GM23338 (cell line): ENCODE results near the gene PPP1R12A. TPM values are rescaled to one million over a fixed set of nuclear protein-coding genes. Genes with fewer than 3 reads are reported as not detected.

Source experiments
- ATAC-seq: fragments of 200-7000 bp; cut with Tn5 transposase; 3 replicates; pipeline ENCODE4 v1.9.1; 2020
- DNase-seq: peaks from one replicate; pipeline ENCODE4 v3.0.0-alpha.2; 2015; ENCODE audit warnings: low spot score
- H2AFZ ChIP-seq: fragments of 200-600 bp; sonication (generic); 2 replicates; pipeline ENCODE4 v1.8.0; 2016; ENCODE audit warnings: antibody characterized with exemption, mild to moderate bottlenecking, moderate library complexity
- H3F3A ChIP-seq: fragments of 200-600 bp; sonication (generic); replicated peaks from 2 replicates; pipeline ENCODE4 v1.8.0; 2017; ENCODE audit warnings: antibody characterized with exemption, mixed run types, low read depth
- H3K27ac ChIP-seq: fragments of 200-600 bp; sonication (generic); 2 replicates; pipeline ENCODE4 v1.6.1; 2016; ENCODE audit warnings: low read depth
- H3K27me3 ChIP-seq: fragments of 200-600 bp; sonication (generic); 2 replicates; pipeline ENCODE4 v1.8.0; 2016; ENCODE audit warnings: mild to moderate bottlenecking, mixed run types, moderate library complexity; ENCODE audit not compliant: insufficient read depth
- H3K36me3 ChIP-seq: fragments of 200-600 bp; sonication (generic); 2 replicates; pipeline ENCODE4 v1.8.0; 2016; ENCODE audit warnings: mild to moderate bottlenecking; ENCODE audit not compliant: insufficient read depth
- H3K4me1 ChIP-seq: fragments of 200-600 bp; sonication (generic); 2 replicates; pipeline ENCODE4 v1.8.0; 2016; ENCODE audit warnings: mild to moderate bottlenecking, moderate library complexity; ENCODE audit not compliant: insufficient read depth
- H3K4me2 ChIP-seq: fragments of 200-600 bp; sonication (generic); 2 replicates; pipeline ENCODE4 v1.7.1; 2017; ENCODE audit warnings: mixed run types
- H3K4me3 ChIP-seq: fragments of 200-600 bp; sonication (generic); 2 replicates; pipeline ENCODE4 v1.6.1; 2016; ENCODE audit warnings: mixed run types
- H3K79me2 ChIP-seq: fragments of 200-600 bp; sonication (generic); replicated peaks from 2 replicates; pipeline ENCODE4 v1.8.0; 2017; ENCODE audit warnings: mild to moderate bottlenecking; ENCODE audit not compliant: insufficient read depth
- H3K9me2 ChIP-seq: fragments of 200-600 bp; sonication (generic); 2 replicates; pipeline ENCODE4 v1.8.0; 2017; ENCODE audit not compliant: insufficient read depth
- H4K20me1 ChIP-seq: fragments of 200-600 bp; sonication (generic); replicated peaks from 2 replicates; pipeline ENCODE4 v1.8.0; 2017; ENCODE audit warnings: mild to moderate bottlenecking; ENCODE audit not compliant: insufficient read depth
- H3K27ac Mint-ChIP-seq: 2 replicates; pipeline ENCODE4 v1.8.0; 2020; ENCODE audit warnings: inconsistent platforms, mild to moderate bottlenecking, moderate library complexity, mixed read lengths
- H3K27me3 Mint-ChIP-seq: 3 replicates; pipeline ENCODE4 v1.8.0; 2022; ENCODE audit warnings: low read depth, mild to moderate bottlenecking, moderate library complexity, mixed read lengths, inconsistent platforms; ENCODE audit not compliant: insufficient read depth, poor library complexity
- H3K36me3 Mint-ChIP-seq: 3 replicates; pipeline ENCODE4 v1.8.0; 2021; ENCODE audit warnings: low read depth, mild to moderate bottlenecking, inconsistent platforms, moderate library complexity, mixed read lengths
- H3K4me1 Mint-ChIP-seq: 3 replicates; pipeline ENCODE4 v1.8.0; 2020; ENCODE audit warnings: mild to moderate bottlenecking, inconsistent platforms, mixed read lengths
- H3K4me3 Mint-ChIP-seq: 3 replicates; pipeline ENCODE4 v1.8.0; 2021; ENCODE audit warnings: moderate library complexity, mild to moderate bottlenecking, inconsistent platforms, mixed read lengths
- H3K9me3 Mint-ChIP-seq: 3 replicates; pipeline ENCODE4 v1.8.0; 2020; ENCODE audit warnings: moderate library complexity, mild to moderate bottlenecking, inconsistent platforms, mixed read lengths
- CREB1 ChIP-seq: fragments of 250-450 bp; sonication (Bioruptor Pico); IDR thresholded peaks from 2 replicates; pipeline ENCODE4 v1.5.0; 2020; ENCODE audit warnings: low read depth, mild to moderate bottlenecking, moderate library complexity
- CTCF ChIP-seq, 2 experiments: fragments of 200-600 bp in 1 of 2; sonication (generic) in 1 of 2; conservative IDR thresholded peaks; 2 replicates each; pipeline versions ENCODE4 v1.5.1 to v1.6.1; 2016 to 2017; ENCODE audit warnings: antibody characterized with exemption in 2 of 2, low read depth in 2 of 2, mild to moderate bottlenecking in 2 of 2, moderate library complexity in 1 of 2
- EZH2 ChIP-seq: fragments of 200-600 bp; sonication (generic); IDR thresholded peaks from one replicate; pipeline ENCODE4 v1.8.0; 2017; ENCODE audit warnings: antibody characterized with exemption, mild to moderate bottlenecking, low read depth; ENCODE audit not compliant: unreplicated experiment
- EZH2phosphoT487 ChIP-seq: fragments of 200-600 bp; sonication (generic); IDR thresholded peaks from one replicate; pipeline ENCODE4 v1.8.1; 2018; ENCODE audit warnings: antibody characterized with exemption; ENCODE audit not compliant: unreplicated experiment
- JUNB ChIP-seq: IDR thresholded peaks from one replicate; pipeline ENCODE4 v1.6.1; 2016; ENCODE audit warnings: antibody characterized with exemption; ENCODE audit not compliant: unreplicated experiment
- NANOG ChIP-seq: IDR thresholded peaks from 2 replicates; pipeline ENCODE4 v1.6.1; 2016; ENCODE audit warnings: antibody characterized with exemption, borderline replicate concordance
- POLR2AphosphoS5 ChIP-seq: IDR thresholded peaks from 2 replicates; pipeline ENCODE4 v1.6.1; 2016; ENCODE audit warnings: antibody characterized with exemption, low read depth
- STAT1 ChIP-seq: IDR thresholded peaks from one replicate; pipeline ENCODE4 v1.6.1; 2016; ENCODE audit warnings: antibody characterized with exemption; ENCODE audit not compliant: unreplicated experiment
- ZNF114 ChIP-seq: fragments of 250-450 bp; sonication (Bioruptor Pico); IDR thresholded peaks from 2 replicates; pipeline ENCODE4 v1.5.0; 2020; ENCODE audit warnings: mild to moderate bottlenecking, moderate library complexity
- ZNF331 ChIP-seq: fragments of 250-450 bp; sonication (Bioruptor Pico); IDR thresholded peaks from 2 replicates; pipeline ENCODE4 v1.5.0; 2020; ENCODE audit warnings: low read depth, mild to moderate bottlenecking, moderate library complexity
- ZNF462 ChIP-seq: fragments of 250-450 bp; sonication (Bioruptor Pico); IDR thresholded peaks from 2 replicates; pipeline ENCODE4 v1.5.0; 2020; ENCODE audit warnings: mild to moderate bottlenecking, moderate library complexity
- polyA plus RNA-seq: library from polyadenylated mRNA; unstranded; fragments of >200 nt; fragmentation: Nextera tagmentation; extraction: Ambion mirVana; gene quantifications from 2 replicates; pipeline ENCODE4 v1.2.1, GENCODE V29; 2016
- total RNA-seq: library from RNA; depleted of rRNA; stranded (reverse); fragments of >200 nt; shearing (Covaris generic); gene quantifications from 2 replicates; pipeline ENCODE4 v1.2.3, GENCODE V29; 2014
- TF ChIP-seq, protein P1 (sequence below): IDR thresholded peaks from one replicate; pipeline ENCODE4 v1.6.1; 2018; ENCODE audit warnings: antibody characterized with exemption; ENCODE audit not compliant: unreplicated experiment
- TF ChIP-seq, protein P2 (sequence below): IDR thresholded peaks from 2 replicates; pipeline ENCODE4 v1.6.1; 2016; ENCODE audit warnings: antibody characterized with exemption

Gene PPP1R12A
- total and polyA plus RNA-seq, 2 experiments from 2014 or later: 91.6 to 146 TPM

DNA sequence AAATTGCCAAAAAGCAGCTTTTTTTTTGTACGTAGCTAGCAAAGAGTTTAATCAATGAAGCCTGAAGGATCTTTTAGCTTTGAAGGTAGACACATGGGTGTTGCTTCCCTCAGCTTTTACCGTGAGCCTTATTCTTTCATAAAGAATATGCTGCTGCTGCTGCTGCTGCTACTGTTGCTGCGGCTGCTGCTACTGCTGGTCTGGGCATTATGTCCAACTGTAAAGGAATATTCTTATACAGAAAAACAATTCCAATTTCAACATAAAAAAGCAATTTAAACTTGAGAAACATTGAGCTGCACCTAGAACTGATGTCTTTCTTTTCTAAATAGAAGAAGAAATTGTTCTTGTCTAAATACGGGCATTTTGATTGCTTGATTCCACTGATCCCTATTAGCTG lies 38.9 kb upstream of the PPP1R12A start:
- Histone ChIP-seq H3K4me3 (no peak overlapping the region), H3K4me1 (peaks cover 10% of the 10 kb centered on the region), H3K36me3 (no peaks in the 10 kb centered on the region), H3K27me3 (no peaks in the 10 kb centered on the region), H4K20me1 (no peaks in the 10 kb centered on the region), H3K79me2 (no peaks in the 10 kb centered on the region), H3K27ac (no peak overlapping the region), H3F3A (no peaks in the 10 kb centered on the region), H2AFZ (peak overlapping the region; percentile 84), H3K4me2 (no peak overlapping the region), H3K9me2 (no peaks in the 10 kb centered on the region)
- no peaks in the 10 kb centered on the region for H3K36me3 Mint-ChIP-seq
- DNase-seq (no peak), ATAC-seq (no peak)
- no peak overlapping the region for H3K27ac Mint-ChIP-seq
- peaks cover 2% of the 10 kb centered on the region for H3K27me3 Mint-ChIP-seq
- no peaks in the 10 kb centered on the region for H3K9me3 Mint-ChIP-seq
- H3K4me3 Mint-ChIP-seq: no peak overlapping the region
- peaks cover 3% of the 10 kb centered on the region; the same call in 2 of the 3 replicates for H3K4me1 Mint-ChIP-seq
- TF ChIP-seq ZNF114 (CRISPR knock-in tag): no peak
- no peak for TF ChIP-seq CREB1 (CRISPR knock-in tag)
- no peak for TF ChIP-seq ZNF462 (CRISPR knock-in tag)
- TF ChIP-seq EZH2phosphoT487: no peak
- no peak for TF ChIP-seq CTCF (conservative IDR thresholded peaks at IDR 0.05; ENCODE audit: low read depth in 2 of 2)
- TF ChIP-seq JUNB: no peak
- no peak for TF ChIP-seq STAT1
- TF ChIP-seq, protein P1, sequence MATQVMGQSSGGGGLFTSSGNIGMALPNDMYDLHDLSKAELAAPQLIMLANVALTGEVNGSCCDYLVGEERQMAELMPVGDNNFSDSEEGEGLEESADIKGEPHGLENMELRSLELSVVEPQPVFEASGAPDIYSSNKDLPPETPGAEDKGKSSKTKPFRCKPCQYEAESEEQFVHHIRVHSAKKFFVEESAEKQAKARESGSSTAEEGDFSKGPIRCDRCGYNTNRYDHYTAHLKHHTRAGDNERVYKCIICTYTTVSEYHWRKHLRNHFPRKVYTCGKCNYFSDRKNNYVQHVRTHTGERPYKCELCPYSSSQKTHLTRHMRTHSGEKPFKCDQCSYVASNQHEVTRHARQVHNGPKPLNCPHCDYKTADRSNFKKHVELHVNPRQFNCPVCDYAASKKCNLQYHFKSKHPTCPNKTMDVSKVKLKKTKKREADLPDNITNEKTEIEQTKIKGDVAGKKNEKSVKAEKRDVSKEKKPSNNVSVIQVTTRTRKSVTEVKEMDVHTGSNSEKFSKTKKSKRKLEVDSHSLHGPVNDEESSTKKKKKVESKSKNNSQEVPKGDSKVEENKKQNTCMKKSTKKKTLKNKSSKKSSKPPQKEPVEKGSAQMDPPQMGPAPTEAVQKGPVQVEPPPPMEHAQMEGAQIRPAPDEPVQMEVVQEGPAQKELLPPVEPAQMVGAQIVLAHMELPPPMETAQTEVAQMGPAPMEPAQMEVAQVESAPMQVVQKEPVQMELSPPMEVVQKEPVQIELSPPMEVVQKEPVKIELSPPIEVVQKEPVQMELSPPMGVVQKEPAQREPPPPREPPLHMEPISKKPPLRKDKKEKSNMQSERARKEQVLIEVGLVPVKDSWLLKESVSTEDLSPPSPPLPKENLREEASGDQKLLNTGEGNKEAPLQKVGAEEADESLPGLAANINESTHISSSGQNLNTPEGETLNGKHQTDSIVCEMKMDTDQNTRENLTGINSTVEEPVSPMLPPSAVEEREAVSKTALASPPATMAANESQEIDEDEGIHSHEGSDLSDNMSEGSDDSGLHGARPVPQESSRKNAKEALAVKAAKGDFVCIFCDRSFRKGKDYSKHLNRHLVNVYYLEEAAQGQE: no peak
- TF ChIP-seq, protein P2, sequence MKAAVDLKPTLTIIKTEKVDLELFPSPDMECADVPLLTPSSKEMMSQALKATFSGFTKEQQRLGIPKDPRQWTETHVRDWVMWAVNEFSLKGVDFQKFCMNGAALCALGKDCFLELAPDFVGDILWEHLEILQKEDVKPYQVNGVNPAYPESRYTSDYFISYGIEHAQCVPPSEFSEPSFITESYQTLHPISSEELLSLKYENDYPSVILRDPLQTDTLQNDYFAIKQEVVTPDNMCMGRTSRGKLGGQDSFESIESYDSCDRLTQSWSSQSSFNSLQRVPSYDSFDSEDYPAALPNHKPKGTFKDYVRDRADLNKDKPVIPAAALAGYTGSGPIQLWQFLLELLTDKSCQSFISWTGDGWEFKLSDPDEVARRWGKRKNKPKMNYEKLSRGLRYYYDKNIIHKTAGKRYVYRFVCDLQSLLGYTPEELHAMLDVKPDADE: no peak
- TF ChIP-seq ZNF331 (CRISPR knock-in tag): no peak
- TF ChIP-seq POLR2AphosphoS5: no peak
- TF ChIP-seq NANOG: no peak
- TF ChIP-seq EZH2: no peak
